K562 (cell line): ENCODE measurements around the gene MMP19. TPM values are rescaled to one million over a fixed set of nuclear protein-coding genes. Genes with fewer than 3 reads are reported as not detected.

ENCODE experiments used
- ATAC-seq: fragments of 200-7000 bp; cut with Tn5 transposase; 3 replicates; pipeline ENCODE4 v1.9.1; 2020; ENCODE audit warnings: moderate library complexity
- BruUV-seq: library from RNA; stranded (reverse); fragments of 400-500 nt; replicated peaks from 2 replicates; lab custom pipeline; 2021; lab: Mats Ljungman, UMichigan
- CTCF ChIA-PET: fragments of 300-600 bp; formaldehyde crosslinking; extraction: SDS; loops from one replicate; lab custom pipeline; 2021; ENCODE audit warnings: low intra/inter-chr PET ratio; lab: Yijun Ruan, JAX
- POLR2A ChIA-PET: fragments of 300-600, 350-650 bp; sonication (Branson Sonifier 250); formaldehyde crosslinking; extraction: SDS; loops from one replicate; lab custom pipeline; 2021; ENCODE audit warnings: antibody characterized with exemption, inconsistent platforms; lab: Yijun Ruan, JAX
- DNase-seq, 4 experiments: peaks; one replicate each; pipeline versions ENCODE4 v3.0.0 to v3.0.0-alpha.2; 2011 to 2018; ENCODE audit warnings: low spot score in 3 of 4, mixed read lengths in 3 of 4; ENCODE audit errors: extremely low read depth in 1 of 4
- FAIRE-seq: peaks from 2 replicates; lab custom pipeline; 2011; peaks lifted over from hg19 to GRCh38; lab: Jason Lieb, UNC
- H2AFZ ChIP-seq: 2 replicates; pipeline ENCODE4 v1.6.0; 2011; ENCODE audit warnings: low read depth, low read length, control low read depth, inconsistent platforms
- H3K27ac ChIP-seq: fragments of 200-600 bp; 3 replicates; pipeline ENCODE4 v1.8.0; 2011; ENCODE audit warnings: low read depth, mild to moderate bottlenecking, control low read depth, inconsistent platforms, low read length, moderate library complexity, mixed read lengths; ENCODE audit errors: extremely low read depth
- H3K27me3 ChIP-seq, 2 experiments: fragments of 300-600 bp in 1 of 2; 2 replicates in 1 of 2; 3 replicates in 1 of 2; pipeline versions ENCODE4 v1.6.0 to v1.8.0; 2011; ENCODE audit warnings: inconsistent platforms in 2 of 2, low read length in 2 of 2, mild to moderate bottlenecking in 1 of 2, mixed read lengths in 1 of 2, moderate library complexity in 1 of 2; ENCODE audit not compliant: control insufficient read depth in 2 of 2, insufficient read depth in 2 of 2
- H3K36me3 ChIP-seq: fragments of 300-600 bp; 3 replicates; pipeline ENCODE4 v1.8.0; 2011; ENCODE audit warnings: mild to moderate bottlenecking, low read length, inconsistent platforms; ENCODE audit not compliant: control insufficient read depth, insufficient read depth
- H3K4me1 ChIP-seq, 2 experiments: fragments of 200-600 bp in 1 of 2; replicated peaks in 1 of 2; 2 replicates in 1 of 2; 3 replicates in 1 of 2; pipeline versions ENCODE4 v1.5.1 to v1.8.0; 2011; ENCODE audit warnings: inconsistent platforms in 2 of 2, low read length in 2 of 2, mild to moderate bottlenecking in 1 of 2, mixed read lengths in 1 of 2, moderate library complexity in 1 of 2; ENCODE audit not compliant: control insufficient read depth in 2 of 2, insufficient read depth in 2 of 2
- H3K4me2 ChIP-seq: 2 replicates; pipeline ENCODE4 v1.6.1; 2011; ENCODE audit warnings: low read length, control low read depth, inconsistent platforms, mixed read lengths; ENCODE audit not compliant: insufficient read depth
- H3K4me3 ChIP-seq: fragments of 200-600 bp; sonication (generic), shearing (Covaris generic); 2 replicates; pipeline ENCODE4 v1.5.1; 2016; ENCODE audit warnings: control low read depth, inconsistent platforms
- H3K79me2 ChIP-seq: fragments of 200-600 bp; 3 replicates; pipeline ENCODE4 v1.8.0; 2011; ENCODE audit warnings: low read length, inconsistent platforms; ENCODE audit not compliant: control insufficient read depth, insufficient read depth
- H3K9ac ChIP-seq, 2 experiments: 2 replicates each; pipeline versions ENCODE4 v1.6.0 to v1.6.1; 2011; ENCODE audit warnings: low read depth in 2 of 2, low read length in 2 of 2, control low read depth in 1 of 2, inconsistent platforms in 1 of 2, mild to moderate bottlenecking in 1 of 2, mixed read lengths in 1 of 2; ENCODE audit not compliant: insufficient read depth in 1 of 2
- H3K9me1 ChIP-seq: one replicate; pipeline ENCODE4 v1.6.0; 2011; ENCODE audit warnings: inconsistent platforms, mild to moderate bottlenecking, low read length, moderate library complexity; ENCODE audit not compliant: control insufficient read depth, insufficient read depth
- H3K9me3 ChIP-seq: replicated peaks from 2 replicates; pipeline ENCODE4 v1.5.1; 2011; ENCODE audit warnings: low read depth, low read length, inconsistent platforms; ENCODE audit not compliant: control insufficient read depth, insufficient read depth
- H4K20me1 ChIP-seq: replicated peaks from 2 replicates; pipeline ENCODE4 v1.6.1; 2011; ENCODE audit warnings: low read length, inconsistent platforms, mixed read lengths; ENCODE audit not compliant: control insufficient read depth, insufficient read depth
- ERF ChIP-seq: fragments of 450-650 bp; formaldehyde crosslinking; IDR thresholded peaks from 2 replicates; pipeline ENCODE4 v1.4.0; 2020; ENCODE audit warnings: mild to moderate bottlenecking, mixed read lengths
- HDAC2 ChIP-seq: fragments of 450-650 bp; IDR thresholded peaks from 2 replicates; pipeline ENCODE4 v1.6.1; 2016; ENCODE audit warnings: mild to moderate bottlenecking
- MCM3 ChIP-seq: fragments of 450-650 bp; IDR thresholded peaks from 2 replicates; pipeline ENCODE4 v1.6.1; 2016
- PHB2 ChIP-seq: fragments of 450-650 bp; IDR thresholded peaks from 2 replicates; pipeline ENCODE4 v1.6.1; 2017; ENCODE audit warnings: low read depth
- PHF20 ChIP-seq: fragments of 450-650 bp; IDR thresholded peaks from 2 replicates; pipeline ENCODE4 v1.6.1; 2018; ENCODE audit not compliant: partially characterized antibody
- POLR2AphosphoS2 ChIP-seq: IDR thresholded peaks from 2 replicates; pipeline ENCODE4 v1.6.1; 2012; ENCODE audit warnings: low read length, improper control_type of control experiment
- RFX5 ChIP-seq: IDR thresholded peaks from 2 replicates; pipeline ENCODE4 v1.6.1; 2011; ENCODE audit warnings: low read depth, mild to moderate bottlenecking, improper control_type of control experiment, low read length
- SOX6 ChIP-seq: fragments of 450-650 bp; IDR thresholded peaks from 2 replicates; pipeline ENCODE4 v1.6.1; 2014; ENCODE audit warnings: mild to moderate bottlenecking
- TAF9B ChIP-seq: fragments of 450-650 bp; IDR thresholded peaks from 2 replicates; pipeline ENCODE4 v1.6.1; 2018; ENCODE audit warnings: mild to moderate bottlenecking; ENCODE audit not compliant: partially characterized antibody
- TCF7 ChIP-seq: sonication (generic); IDR thresholded peaks from 2 replicates; pipeline ENCODE4 v1.6.1; 2016; ENCODE audit warnings: antibody characterized with exemption, borderline replicate concordance
- TEAD1 ChIP-seq, 2 experiments: fragments of 450-650 bp in 1 of 2; sonication (generic) in 1 of 2; formaldehyde crosslinking; IDR thresholded peaks; 2 replicates each; pipeline versions ENCODE4 v1.4.0 to v1.8.0; 2020 to 2022; ENCODE audit warnings: mild to moderate bottlenecking in 2 of 2, missing genetic modification reagents in 1 of 2
- ZC3H4 ChIP-seq: sonication (generic); formaldehyde crosslinking; IDR thresholded peaks from 2 replicates; pipeline ENCODE4 v1.9.0; 2021; ENCODE audit warnings: missing genetic modification reagents, borderline replicate concordance
- ZNF431 ChIP-seq: sonication (generic); formaldehyde crosslinking; IDR thresholded peaks from 2 replicates; pipeline ENCODE4 v1.8.0; 2022; ENCODE audit warnings: mild to moderate bottlenecking, missing genetic modification reagents
- ZNF445 ChIP-seq: fragments of 250-450 bp; sonication (Bioruptor Pico); IDR thresholded peaks from 2 replicates; pipeline ENCODE4 v1.4.0; 2020; ENCODE audit warnings: low read depth, mild to moderate bottlenecking, moderate library complexity
- WGBS: fragments of 100-300 bp; shearing (Covaris generic); methylation state at CpG from one replicate; pipeline ENCODE4 v1.1.6; 2016; ENCODE audit warnings: low coverage, mixed read lengths; ENCODE audit not compliant: insufficient coverage; ENCODE audit errors: missing lambda C conversion rate; 5-methylcytosine and 5-hydroxymethylcytosine counted together
- in situ Hi-C: fragments of 300-500 bp; cut with MboI; formaldehyde crosslinking; loops from 4 replicates; pipeline ENCODE4 v1.15.0; 2018; ENCODE audit warnings: inconsistent platforms, mixed read lengths
- intact Hi-C: fragments of 100-400 bp; cut with micrococcal nuclease; formaldehyde crosslinking; loops from 2 replicates; pipeline ENCODE4 v1.14.2; 2022
- polyA plus RNA-seq, 8 experiments: library from polyadenylated mRNA; depleted of rRNA in 4 of 8; stranded (reverse) in 5 of 8; unstranded in 3 of 8; fragments of >200 nt; fragmentation: Nextera tagmentation in 2 of 8; fragmentation: Illumina TruSeq in 1 of 8; extraction: Ambion mirVana in 2 of 8; extraction: Trizol in 1 of 8; gene quantifications; 2 replicates each; pipeline versions ENCODE4 v1.2.1 to v1.2.3, GENCODE V29; 2011 to 2014; ENCODE audit warnings: inconsistent platforms in 1 of 8, missing spikeins in 1 of 8
- total RNA-seq, 7 experiments: library from RNA; depleted of rRNA in 6 of 7; stranded (reverse); fragments of >200 nt in 6 of 7; fragmentation: Illumina TruSeq in 2 of 7; extraction: Trizol in 2 of 7; gene quantifications; 2 replicates each; pipeline versions ENCODE4 v1.2.1 to v1.2.3, GENCODE V29; 2011 to 2021; ENCODE audit warnings: low replicate concordance in 1 of 7
- TF ChIP-seq, protein P1 (sequence below): fragments of 450-650 bp; formaldehyde crosslinking; IDR thresholded peaks from 2 replicates; pipeline ENCODE4 v1.4.0; 2020; ENCODE audit warnings: mild to moderate bottlenecking, moderate library complexity
- TF ChIP-seq, protein P2 (sequence below): sonication (generic); formaldehyde crosslinking; IDR thresholded peaks from 2 replicates; pipeline ENCODE4 v1.8.0; 2022; ENCODE audit warnings: mild to moderate bottlenecking, missing genetic modification reagents

The MMP19 gene
- total and polyA plus RNA-seq, 9 of the 15 experiments (the other 6 are each of a cell fraction or from before 2014, with no cell fraction given): 0.14 to 1.6 (median 0.66) TPM

DNA sequence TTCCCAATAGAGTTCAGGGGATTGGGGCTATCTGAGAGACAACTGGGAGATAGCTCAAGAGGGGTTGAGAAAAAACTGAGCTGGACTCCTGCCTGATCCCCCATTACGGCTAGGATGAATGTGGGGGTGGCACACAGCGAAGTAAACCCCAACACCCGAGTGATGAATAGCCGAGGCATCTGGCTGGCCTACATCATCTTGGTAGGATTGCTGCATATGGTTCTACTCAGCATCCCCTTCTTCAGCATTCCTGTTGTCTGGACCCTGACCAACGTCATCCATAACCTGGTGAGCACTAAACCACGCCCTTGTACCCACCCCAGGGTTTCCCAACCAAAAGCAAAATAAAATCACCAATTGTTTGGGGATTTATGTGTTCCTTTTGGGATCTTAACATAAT, 23.9 kb downstream of the MMP19 start (continued):
- TF ChIP-seq MCM3: no peak

DNA sequence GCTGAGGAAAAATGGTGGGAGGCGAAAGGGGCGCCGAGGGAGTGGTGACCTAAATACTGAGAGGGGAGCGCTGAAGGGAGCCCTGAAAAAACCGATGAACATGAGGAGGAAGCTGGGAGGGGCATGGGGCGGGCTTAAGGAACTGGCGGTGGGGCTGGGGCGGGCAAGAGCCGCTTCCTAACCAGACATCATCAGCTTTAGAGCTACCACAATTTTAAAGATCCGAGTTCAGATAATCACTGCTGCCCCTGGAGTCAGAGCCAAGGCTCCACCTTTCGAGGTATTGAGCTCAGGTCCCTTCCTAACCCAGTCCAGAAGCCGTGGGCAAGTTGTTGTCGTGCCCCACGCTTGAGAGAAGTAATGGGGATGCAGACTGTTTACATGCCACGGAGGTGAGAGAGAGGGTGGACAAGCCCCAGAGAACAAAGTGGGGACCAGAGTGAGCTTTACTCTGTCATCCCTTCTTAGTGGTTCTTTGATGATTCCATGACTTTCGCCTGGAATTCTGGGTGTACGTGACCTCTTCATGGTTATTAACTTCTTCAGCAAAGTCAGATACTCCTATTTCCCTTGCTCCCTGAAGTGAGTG, 24.5 kb downstream of the MMP19 start:
- 2% methylated on average over 14 of the region's 17 CpGs for WGBS
- FAIRE-seq (no peak), ATAC-seq (peak; percentile 64), DNase-seq (peak in 3 of 4 experiments; percentile 73 to 76 (median 75))
- Histone ChIP-seq H2AFZ (peak overlapping the region; percentile 88), H3K9ac (peak overlapping the region; percentile 75 to 92), H3K9me3 (no peaks in the 10 kb centered on the region), H3K79me2 (peaks cover 67% of the 10 kb centered on the region), H3K4me3 (peak overlapping the region; percentile 65), H3K4me2 (peak overlapping the region; percentile 93), H4K20me1 (0 out of 2 replicates have a peak, but pooled peaks cover 5% of the 10 kb centered on the region), H3K27me3 (no peaks in the 10 kb centered on the region), H3K36me3 (peaks cover 71% of the 10 kb centered on the region), H3K9me1 (no peaks in the 10 kb centered on the region), H3K4me1 (peaks cover 3 to 6% of the 10 kb centered on the region in 2 experiments; a peak in 3 of 5 replicates), H3K27ac (peak overlapping the region; percentile 47)
- intact Hi-C loops: no loop called here
- POLR2A ChIA-PET: interaction anchor here (0.6 to 5.5 kb wide), 21 partner anchors 8 to 1537 kb away, joined by 3 to 64 read pairs (median 4); partner anchors contain the start of genes DNAJC14, PYM1, RAB5B and SUOX
- BruUV-seq: TSS peak; percentile 64
- CTCF ChIA-PET: no interaction called here
- in situ Hi-C loops: loop anchor here (10.0 kb wide), 1 partner anchor 207 kb away; the partner anchor contains the start of gene IKZF4
- TF ChIP-seq ZNF445 (no peak), PHB2 (no peak), ERF (CRISPR knock-in tag) (0 out of 2 replicates have a peak, but pooled peaks have one; percentile 37), PHF20 (peak; percentile 66), HDAC2 (0 out of 2 replicates have a peak, but pooled peaks have one; percentile 77), POLR2AphosphoS2 (no peak), ZC3H4 (no peak), TEAD1 (CRISPR knock-in tag; IDR thresholded peaks at IDR 0.05) (peak in 1 of 2 experiments; percentile 35; a peak in 1 of 4 replicates), RFX5 (no peak), SOX6 (no peak), TCF7 (no peak), ZNF431 (CRISPR knock-in tag) (no peak), TAF9B (no peak)
- TF ChIP-seq, protein P1, sequence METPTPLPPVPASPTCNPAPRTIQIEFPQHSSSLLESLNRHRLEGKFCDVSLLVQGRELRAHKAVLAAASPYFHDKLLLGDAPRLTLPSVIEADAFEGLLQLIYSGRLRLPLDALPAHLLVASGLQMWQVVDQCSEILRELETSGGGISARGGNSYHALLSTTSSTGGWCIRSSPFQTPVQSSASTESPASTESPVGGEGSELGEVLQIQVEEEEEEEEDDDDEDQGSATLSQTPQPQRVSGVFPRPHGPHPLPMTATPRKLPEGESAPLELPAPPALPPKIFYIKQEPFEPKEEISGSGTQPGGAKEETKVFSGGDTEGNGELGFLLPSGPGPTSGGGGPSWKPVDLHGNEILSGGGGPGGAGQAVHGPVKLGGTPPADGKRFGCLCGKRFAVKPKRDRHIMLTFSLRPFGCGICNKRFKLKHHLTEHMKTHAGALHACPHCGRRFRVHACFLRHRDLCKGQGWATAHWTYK (CRISPR knock-in tag): peak; percentile 24; the same call in 1 of the 2 replicates
- TF ChIP-seq, protein P2, sequence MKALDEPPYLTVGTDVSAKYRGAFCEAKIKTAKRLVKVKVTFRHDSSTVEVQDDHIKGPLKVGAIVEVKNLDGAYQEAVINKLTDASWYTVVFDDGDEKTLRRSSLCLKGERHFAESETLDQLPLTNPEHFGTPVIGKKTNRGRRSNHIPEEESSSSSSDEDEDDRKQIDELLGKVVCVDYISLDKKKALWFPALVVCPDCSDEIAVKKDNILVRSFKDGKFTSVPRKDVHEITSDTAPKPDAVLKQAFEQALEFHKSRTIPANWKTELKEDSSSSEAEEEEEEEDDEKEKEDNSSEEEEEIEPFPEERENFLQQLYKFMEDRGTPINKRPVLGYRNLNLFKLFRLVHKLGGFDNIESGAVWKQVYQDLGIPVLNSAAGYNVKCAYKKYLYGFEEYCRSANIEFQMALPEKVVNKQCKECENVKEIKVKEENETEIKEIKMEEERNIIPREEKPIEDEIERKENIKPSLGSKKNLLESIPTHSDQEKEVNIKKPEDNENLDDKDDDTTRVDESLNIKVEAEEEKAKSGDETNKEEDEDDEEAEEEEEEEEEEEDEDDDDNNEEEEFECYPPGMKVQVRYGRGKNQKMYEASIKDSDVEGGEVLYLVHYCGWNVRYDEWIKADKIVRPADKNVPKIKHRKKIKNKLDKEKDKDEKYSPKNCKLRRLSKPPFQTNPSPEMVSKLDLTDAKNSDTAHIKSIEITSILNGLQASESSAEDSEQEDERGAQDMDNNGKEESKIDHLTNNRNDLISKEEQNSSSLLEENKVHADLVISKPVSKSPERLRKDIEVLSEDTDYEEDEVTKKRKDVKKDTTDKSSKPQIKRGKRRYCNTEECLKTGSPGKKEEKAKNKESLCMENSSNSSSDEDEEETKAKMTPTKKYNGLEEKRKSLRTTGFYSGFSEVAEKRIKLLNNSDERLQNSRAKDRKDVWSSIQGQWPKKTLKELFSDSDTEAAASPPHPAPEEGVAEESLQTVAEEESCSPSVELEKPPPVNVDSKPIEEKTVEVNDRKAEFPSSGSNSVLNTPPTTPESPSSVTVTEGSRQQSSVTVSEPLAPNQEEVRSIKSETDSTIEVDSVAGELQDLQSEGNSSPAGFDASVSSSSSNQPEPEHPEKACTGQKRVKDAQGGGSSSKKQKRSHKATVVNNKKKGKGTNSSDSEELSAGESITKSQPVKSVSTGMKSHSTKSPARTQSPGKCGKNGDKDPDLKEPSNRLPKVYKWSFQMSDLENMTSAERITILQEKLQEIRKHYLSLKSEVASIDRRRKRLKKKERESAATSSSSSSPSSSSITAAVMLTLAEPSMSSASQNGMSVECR (CRISPR knock-in tag): 0 out of 2 replicates have a peak, but pooled peaks have one; percentile 18
